BLaER1 (cell line): Measurements from ENCODE around the gene RBM19.

Experiments used
- H3K27ac ChIP-seq: shearing (Covaris generic); formaldehyde crosslinking; 2 replicates; pipeline ENCODE4 v1.8.1; 2022
- H3K27me3 ChIP-seq: shearing (Covaris generic); formaldehyde crosslinking; 2 replicates; pipeline ENCODE4 v1.8.1; 2022
- H3K36me3 ChIP-seq: shearing (Covaris generic); formaldehyde crosslinking; 2 replicates; pipeline ENCODE4 v1.8.1; 2022
- H3K4me1 ChIP-seq: shearing (Covaris generic); formaldehyde crosslinking; 2 replicates; pipeline ENCODE4 v1.8.1; 2022
- H3K4me2 ChIP-seq: shearing (Covaris generic); formaldehyde crosslinking; 2 replicates; pipeline ENCODE4 v1.8.1; 2022
- H3K4me3 ChIP-seq: shearing (Covaris generic); formaldehyde crosslinking; 2 replicates; pipeline ENCODE4 v1.8.1; 2022
- H3K9ac ChIP-seq: shearing (Covaris generic); formaldehyde crosslinking; 2 replicates; pipeline ENCODE4 v1.8.1; 2022
- H3K9me3 ChIP-seq: shearing (Covaris generic); formaldehyde crosslinking; 2 replicates; pipeline ENCODE4 v1.8.1; 2022
- H4K20me1 ChIP-seq: shearing (Covaris generic); formaldehyde crosslinking; 2 replicates; pipeline ENCODE4 v1.8.1; 2022
- Cebpa-rat ChIP-seq: shearing (Covaris generic); IDR thresholded peaks from 2 replicates; pipeline ENCODE4 v1.8.1; 2022

Gene RBM19

GRCh38 chr12:113795445-113795844 is 170.7 kb downstream of the RBM19 start:
- H3K36me3 ChIP-seq: no peaks in the 10 kb centered on the region
- no peak overlapping the region for H3K4me3 ChIP-seq
- peaks cover 47% of the 10 kb centered on the region for H3K4me1 ChIP-seq
- H3K9ac ChIP-seq: 0 out of 2 replicates have a peak overlapping the region, but pooled peaks have one; percentile 24
- peak overlapping the region; percentile 67 for H3K4me2 ChIP-seq
- H3K27ac ChIP-seq: no peak overlapping the region
- no peak for TF ChIP-seq Cebpa-rat
- no peaks in the 10 kb centered on the region for H3K9me3 ChIP-seq
- peaks cover 21% of the 10 kb centered on the region; the same call in 1 of the 2 replicates for H3K27me3 ChIP-seq
- no peaks in the 10 kb centered on the region; the same call in 1 of the 2 replicates for H4K20me1 ChIP-seq

GRCh38 chr12:113794774-113795173 is 171.4 kb downstream of the RBM19 start:
- Histone ChIP-seq H4K20me1 (no peaks in the 10 kb centered on the region; the same call in 1 of the 2 replicates), H3K4me2 (peak overlapping the region; percentile 67)
- no peak for TF ChIP-seq Cebpa-rat

GRCh38 chr12:113793250-113793649 is 172.9 kb downstream of the RBM19 start:
- TF ChIP-seq Cebpa-rat: no peak
- Histone ChIP-seq H3K27me3 (peaks cover 21% of the 10 kb centered on the region; the same call in 1 of the 2 replicates), H3K4me1 (peaks cover 44% of the 10 kb centered on the region), H3K9me3 (no peaks in the 10 kb centered on the region), H3K9ac (no peak overlapping the region), H3K4me2 (no peak overlapping the region), H3K4me3 (no peak overlapping the region), H3K36me3 (no peaks in the 10 kb centered on the region), H3K27ac (no peak overlapping the region), H4K20me1 (no peaks in the 10 kb centered on the region; the same call in 1 of the 2 replicates)

More at GRCh38 chr12:113794774-113795173, 171.4 kb downstream of the RBM19 start:
- Histone ChIP-seq H3K9ac (0 out of 2 replicates have a peak overlapping the region, but pooled peaks have one; percentile 24), H3K4me3 (no peak overlapping the region), H3K9me3 (no peaks in the 10 kb centered on the region), H3K27ac (no peak overlapping the region), H3K27me3 (peaks cover 21% of the 10 kb centered on the region; the same call in 1 of the 2 replicates), H3K4me1 (peaks cover 47% of the 10 kb centered on the region), H3K36me3 (no peaks in the 10 kb centered on the region)

GRCh38 chr12:113792450-113792849 is 173.7 kb downstream of the RBM19 start:
- Histone ChIP-seq H3K27me3 (peaks cover 21% of the 10 kb centered on the region; the same call in 1 of the 2 replicates), H3K9ac (no peak overlapping the region), H3K36me3 (no peaks in the 10 kb centered on the region), H3K4me2 (no peak overlapping the region), H3K4me1 (peaks cover 36% of the 10 kb centered on the region), H3K4me3 (no peak overlapping the region), H3K27ac (no peak overlapping the region), H4K20me1 (no peaks in the 10 kb centered on the region; the same call in 1 of the 2 replicates), H3K9me3 (no peaks in the 10 kb centered on the region)
- no peak for TF ChIP-seq Cebpa-rat

GRCh38 chr12:113788020-113788856 is 177.9 kb downstream of the RBM19 start:
- H3K9ac ChIP-seq: no peak overlapping the region
- H4K20me1 ChIP-seq: no peaks in the 10 kb centered on the region
- no peaks in the 10 kb centered on the region for H3K4me1 ChIP-seq
- no peak overlapping the region for H3K4me3 ChIP-seq
- H3K9me3 ChIP-seq: no peaks in the 10 kb centered on the region
- H3K4me2 ChIP-seq: no peak overlapping the region
- H3K27ac ChIP-seq: no peak overlapping the region
- H3K27me3 ChIP-seq: no peaks in the 10 kb centered on the region; the same call in 1 of the 2 replicates
- no peak for TF ChIP-seq Cebpa-rat
- no peaks in the 10 kb centered on the region for H3K36me3 ChIP-seq

- no peaks in the 10 kb centered on the region for H3K27me3 ChIP-seq
- no peak for TF ChIP-seq Cebpa-rat
- H3K27ac ChIP-seq: no peak overlapping the region
- no peaks in the 10 kb centered on the region for H3K4me1 ChIP-seq
- no peaks in the 10 kb centered on the region for H4K20me1 ChIP-seq
- H3K9ac ChIP-seq: no peak overlapping the region
- H3K4me3 ChIP-seq: no peak overlapping the region
- H3K9me3 ChIP-seq: no peaks in the 10 kb centered on the region
- no peaks in the 10 kb centered on the region for H3K36me3 ChIP-seq
- no peak overlapping the region for H3K4me2 ChIP-seq
These were observed 180.0 kb downstream of the RBM19 start for GRCh38 chr12:113786107-113786506.

GRCh38 chr12:113783811-113784210 is 182.3 kb downstream of the RBM19 start:
- H3K27ac ChIP-seq: no peak overlapping the region
- no peaks in the 10 kb centered on the region for H4K20me1 ChIP-seq
- no peak overlapping the region for H3K4me3 ChIP-seq
- no peak for TF ChIP-seq Cebpa-rat
- H3K9ac ChIP-seq: no peak overlapping the region
- no peaks in the 10 kb centered on the region for H3K36me3 ChIP-seq
- no peak overlapping the region for H3K4me2 ChIP-seq
- H3K9me3 ChIP-seq: no peaks in the 10 kb centered on the region
- no peaks in the 10 kb centered on the region for H3K4me1 ChIP-seq
- H3K27me3 ChIP-seq: no peaks in the 10 kb centered on the region

- no peak for TF ChIP-seq Cebpa-rat
These were observed 183.3 kb downstream of the RBM19 start for GRCh38 chr12:113782873-113783272.

GRCh38 chr12:113781415-113782198 is 184.5 kb downstream of the RBM19 start:
- H3K9ac ChIP-seq: no peak overlapping the region

More at GRCh38 chr12:113782873-113783272, 183.3 kb downstream of the RBM19 start:
- Histone ChIP-seq H3K4me2 (no peak overlapping the region), H3K27ac (no peak overlapping the region), H3K4me1 (no peaks in the 10 kb centered on the region), H3K9me3 (no peaks in the 10 kb centered on the region), H4K20me1 (no peaks in the 10 kb centered on the region), H3K36me3 (no peaks in the 10 kb centered on the region), H3K4me3 (no peak overlapping the region), H3K9ac (no peak overlapping the region), H3K27me3 (no peaks in the 10 kb centered on the region)

GRCh38 chr12:113779774-113780173 is 186.4 kb downstream of the RBM19 start:
- no peak for TF ChIP-seq Cebpa-rat
- Histone ChIP-seq H3K4me1 (no peaks in the 10 kb centered on the region), H3K9ac (no peak overlapping the region), H3K9me3 (no peaks in the 10 kb centered on the region), H3K4me2 (no peak overlapping the region), H3K27me3 (no peaks in the 10 kb centered on the region), H3K36me3 (no peaks in the 10 kb centered on the region), H3K4me3 (no peak overlapping the region), H4K20me1 (no peaks in the 10 kb centered on the region), H3K27ac (no peak overlapping the region)

More at GRCh38 chr12:113781415-113782198, 184.5 kb downstream of the RBM19 start:
- no peak overlapping the region for H3K4me2 ChIP-seq
- no peaks in the 10 kb centered on the region for H3K4me1 ChIP-seq
- H3K36me3 ChIP-seq: no peaks in the 10 kb centered on the region
- H3K9me3 ChIP-seq: no peaks in the 10 kb centered on the region
- no peak for TF ChIP-seq Cebpa-rat
- H3K27me3 ChIP-seq: no peaks in the 10 kb centered on the region
- H3K4me3 ChIP-seq: no peak overlapping the region
- no peaks in the 10 kb centered on the region for H4K20me1 ChIP-seq
- H3K27ac ChIP-seq: no peak overlapping the region
